Anterior cingulate cortex (tissue), 58 donors: Measurements from ENCODE around the gene METTL6.
A peak's percentile ranks its signal among the peaks of the same experiment; 100 is the strongest.
"Not testable (repeated sequence)": the region's sequence is repeated elsewhere in the genome, so short reads cannot be mapped to it uniquely, and the experiment has no call there.

Experiments
- DNase-seq, 58 donors: peaks; one replicate each; lab custom pipeline; 2025; lab: John Stamatoyannopoulos, UW

The METTL6 gene

DNA sequence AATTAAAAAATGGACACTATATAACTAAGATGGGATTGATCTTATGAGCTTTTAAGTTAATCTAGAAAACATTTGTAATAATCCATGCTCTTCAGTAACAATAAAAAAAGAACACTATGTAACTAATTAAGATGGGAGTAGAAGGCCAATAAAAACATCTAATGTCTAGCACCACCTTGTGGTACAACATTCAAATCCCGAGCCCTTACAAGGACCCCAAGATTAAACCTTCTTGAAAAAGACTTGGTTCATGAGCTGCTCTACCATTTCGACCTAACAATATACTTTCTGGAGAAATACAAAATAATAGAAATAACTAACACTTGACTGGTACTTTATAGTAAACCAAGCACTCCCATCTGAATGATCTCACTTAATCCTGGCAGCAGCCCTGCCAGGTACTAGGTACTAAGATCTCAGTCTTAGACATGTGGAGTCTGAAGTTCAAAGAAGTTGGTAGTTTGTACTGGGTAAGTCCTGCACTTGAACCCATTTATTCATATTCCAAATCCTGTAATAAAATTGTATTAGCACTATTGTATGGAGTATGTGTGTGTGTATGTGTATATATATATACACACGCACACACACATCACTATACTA, 21.8 kb downstream of the METTL6 start:
- peak in 2 of 58 donors; percentile 16 to 25 for DNase-seq

- DNase-seq = no peak
These were observed 22.6 kb downstream of the METTL6 start for GRCh38 chr3:15404767-15405166.

- DNase-seq = no peak
These were observed 23.4 kb downstream of the METTL6 start for GRCh38 chr3:15403965-15404364.

GRCh38 chr3:15403495-15403894, 23.8 kb downstream of the METTL6 start:
- DNase-seq = no peak

GRCh38 chr3:15401936-15402335, 25.4 kb downstream of the METTL6 start:
- DNase-seq = peak in 1 of 58 donors; percentile 2

- no peak for DNase-seq
These were observed 27.4 kb downstream of the METTL6 start for GRCh38 chr3:15399970-15400369.

- not testable (repeated sequence) for DNase-seq
These were observed 28.6 kb downstream of the METTL6 start for GRCh38 chr3:15398731-15399133.

DNA sequence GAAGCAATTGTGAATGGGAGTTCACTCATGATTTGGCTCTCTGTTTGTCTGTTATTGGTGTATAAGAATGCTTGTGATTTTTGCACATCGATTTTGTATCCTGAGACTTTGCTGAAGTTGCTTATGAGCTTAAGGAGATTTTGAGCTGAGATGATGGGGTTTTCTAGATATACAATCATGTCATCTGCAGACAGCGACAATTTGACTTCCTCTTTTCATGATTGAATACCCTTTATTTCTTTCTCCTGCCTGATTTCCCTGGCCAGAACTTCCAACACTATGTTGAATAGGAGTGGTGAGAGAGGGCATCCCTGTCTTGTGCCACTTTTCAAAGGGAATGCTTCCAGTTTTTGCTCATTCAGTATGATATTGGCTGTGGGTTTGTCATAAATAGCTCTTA, 34.1 kb downstream of the METTL6 start:
- not testable (repeated sequence) for DNase-seq

DNA sequence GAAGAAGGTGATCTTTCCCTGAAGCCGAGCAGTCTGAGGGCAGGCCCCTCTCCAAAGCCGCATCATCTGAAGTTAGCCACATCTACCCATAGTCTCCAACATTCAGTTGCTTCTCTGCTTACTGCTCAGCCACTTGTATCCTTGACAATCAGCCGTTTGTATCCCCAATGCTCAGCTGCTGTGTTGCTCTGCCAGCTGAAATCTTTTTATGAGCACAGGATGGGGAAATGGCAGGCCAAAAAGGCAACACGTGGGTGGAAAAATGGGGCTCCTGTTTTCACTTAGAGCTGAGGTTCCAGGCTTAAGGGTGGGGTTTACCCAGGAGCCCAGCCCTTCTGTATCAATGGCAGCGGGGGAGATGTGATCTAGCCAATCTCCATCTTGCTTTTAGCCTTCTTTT, 36.3 kb downstream of the METTL6 start:
- peak in 1 of 58 donors; percentile 6 for DNase-seq

- no peak for DNase-seq
These were observed 36.9 kb downstream of the METTL6 start for GRCh38 chr3:15390460-15390859.

DNA sequence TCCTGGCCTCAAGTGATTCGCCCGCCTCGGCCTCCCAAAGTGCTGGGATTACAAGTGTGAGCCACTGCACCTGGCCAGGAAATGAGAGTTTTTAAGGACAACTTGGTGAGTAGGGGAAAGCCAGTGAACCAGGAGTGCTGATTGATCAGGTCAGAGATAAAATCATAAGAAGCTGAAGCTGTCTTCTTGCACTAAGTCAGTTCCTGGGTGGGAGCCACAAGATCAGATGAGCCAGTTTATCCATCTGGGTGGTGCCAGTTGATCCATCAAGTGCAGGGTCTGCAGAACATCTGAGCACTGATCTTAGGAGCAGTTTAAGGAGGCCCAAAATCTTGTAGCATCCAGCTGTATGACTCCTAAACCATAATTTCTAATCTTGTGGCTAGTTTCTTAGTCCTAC, 39.0 kb downstream of the METTL6 start:
- DNase-seq = not testable (repeated sequence)

DNA sequence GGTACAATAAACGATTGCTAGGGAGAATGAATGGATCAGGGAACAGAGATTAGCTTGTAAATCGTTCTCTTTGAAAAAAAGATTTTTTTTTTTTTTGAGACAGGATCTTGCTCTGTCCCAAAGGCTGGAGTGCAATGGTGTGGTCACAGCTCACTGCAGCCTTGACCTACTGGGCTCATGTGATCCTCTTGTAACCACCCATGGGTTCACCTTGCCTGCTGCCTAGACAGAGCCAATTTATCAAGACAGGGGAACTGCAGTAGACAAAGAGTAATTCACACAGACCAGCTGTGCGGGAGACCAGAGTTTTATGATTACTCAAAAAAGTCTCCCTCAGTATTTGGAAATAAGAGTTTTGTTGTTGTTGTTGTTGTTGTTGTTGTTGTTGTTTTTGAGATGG, 39.6 kb downstream of the METTL6 start:
- DNase-seq = no peak

DNA sequence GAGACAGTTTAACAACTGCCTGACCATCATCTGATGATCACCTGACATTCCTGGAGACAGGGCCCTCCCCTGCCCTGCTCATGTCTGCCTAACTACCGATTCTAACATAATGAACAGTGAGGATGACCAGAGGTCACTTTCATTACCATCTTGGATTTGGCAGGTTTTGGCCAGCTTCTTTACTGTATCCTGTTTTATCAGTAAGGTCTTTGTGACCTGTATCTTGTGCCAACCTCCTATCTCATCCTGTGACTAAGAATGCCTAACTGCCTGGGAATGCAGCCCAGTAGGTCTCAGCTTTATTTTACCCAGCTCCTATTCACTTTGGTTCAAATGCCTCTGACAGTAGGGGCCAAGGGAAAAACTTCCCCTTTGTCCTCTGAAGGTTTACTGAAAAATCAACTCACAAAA, 40.2 kb downstream of the METTL6 start:
- DNase-seq = no peak

DNA sequence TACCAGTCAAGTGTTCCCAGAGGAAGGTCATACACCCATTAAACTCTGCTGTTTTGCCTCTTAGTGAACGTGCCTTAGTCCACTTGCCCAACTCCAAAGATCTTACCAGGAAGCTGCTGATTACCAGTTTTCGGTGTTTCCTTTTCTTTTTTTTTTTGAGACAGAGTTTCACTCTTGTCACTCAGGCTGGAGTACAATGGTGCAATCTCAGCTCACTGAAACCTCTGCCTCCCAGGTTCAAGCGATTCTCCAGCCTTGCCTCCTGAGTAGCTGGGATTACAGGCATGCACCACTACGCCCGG, 40.7 kb downstream of the METTL6 start:
- DNase-seq = not testable (repeated sequence)

DNA sequence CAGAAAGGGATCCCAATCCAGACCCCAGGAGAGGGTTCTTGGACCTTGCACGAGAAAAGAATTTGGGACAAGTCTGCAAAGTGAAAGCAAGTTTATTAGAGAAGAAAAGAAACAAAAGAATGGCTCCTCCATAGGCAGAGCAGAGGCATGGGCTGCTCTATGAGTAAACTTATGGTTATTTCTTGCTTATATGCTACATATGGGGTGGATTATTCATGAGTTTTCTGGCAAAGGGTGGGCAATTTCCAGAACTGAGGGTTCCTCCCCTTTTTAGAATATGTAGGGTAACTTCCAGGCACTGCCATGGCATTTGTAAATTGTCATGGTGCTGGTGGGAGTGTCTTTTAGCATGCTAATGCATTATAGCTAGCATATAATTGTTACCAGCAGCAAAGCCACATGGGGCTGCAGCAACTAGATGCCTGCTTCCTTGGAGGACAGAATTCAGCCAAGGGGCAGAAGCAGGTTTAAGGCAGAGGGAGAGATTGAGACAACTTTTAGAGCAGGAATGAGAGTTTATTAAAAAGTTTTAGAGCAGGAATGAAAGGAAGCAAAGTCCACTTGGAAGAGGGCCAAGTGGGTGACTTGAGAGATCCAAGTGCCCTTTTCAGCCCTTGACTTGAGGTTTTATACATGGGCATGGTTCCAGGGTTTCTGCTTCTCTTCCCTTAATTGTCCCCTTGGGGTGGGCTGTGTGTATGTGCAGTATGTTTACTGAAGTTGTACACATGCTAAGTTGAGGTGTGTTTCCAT, 41.3 kb downstream of the METTL6 start:
- DNase-seq = no peak

- DNase-seq = not testable (repeated sequence)
These were observed 42.1 kb downstream of the METTL6 start for GRCh38 chr3:15385238-15385695.

GRCh38 chr3:15384510-15385237, 42.7 kb downstream of the METTL6 start:
- no peak for DNase-seq

DNA sequence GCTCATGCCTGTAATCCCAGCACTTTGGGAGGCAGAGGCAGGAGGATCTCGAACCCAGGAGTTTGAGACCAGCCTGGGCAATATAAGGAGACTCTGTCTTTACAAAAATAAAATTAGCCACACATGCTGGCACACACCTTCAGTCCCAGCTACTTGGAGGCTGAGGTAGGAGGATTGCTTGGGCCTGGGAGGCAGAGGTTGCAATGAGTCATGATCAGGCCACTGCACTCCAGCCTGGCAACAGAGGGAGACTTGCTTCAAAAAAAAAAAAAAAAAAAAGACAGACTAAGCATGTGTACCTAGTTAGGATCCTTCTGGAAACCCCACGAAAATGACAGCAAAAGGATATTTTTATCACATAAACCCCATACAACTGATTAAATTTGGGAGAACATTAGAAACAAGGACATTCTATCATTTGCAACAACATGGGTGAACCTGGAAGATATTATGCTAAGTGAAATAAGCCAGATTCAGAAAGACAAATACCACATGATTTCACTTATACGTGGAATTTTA, 44.9 kb downstream of the METTL6 start:
- DNase-seq = no peak

GRCh38 chr3:15380980-15381890, 46.1 kb downstream of the METTL6 start:
- DNase-seq = no peak
